Fibroblast of villous mesenchyme (primary cell): ENCODE data around the gene IGSF9B. TPM values are rescaled to one million over a fixed set of nuclear protein-coding genes. Genes with fewer than 3 reads are reported as not detected.

Source experiments
- DNase-seq: peaks from one replicate; pipeline ENCODE4 v3.0.0-alpha.2; 2010; ENCODE audit warnings: low read depth
- H3K4me3 ChIP-seq: 2 replicates; pipeline ENCODE4 v1.5.1; 2011; ENCODE audit warnings: low read depth, mild to moderate bottlenecking, low read length
- total RNA-seq: library from RNA; depleted of rRNA; stranded (reverse); fragments of >200 nt; gene quantifications from 2 replicates; pipeline ENCODE4 v1.2.3, GENCODE V29; 2012
- TF ChIP-seq, protein P1 (sequence below): IDR thresholded peaks from 2 replicates; pipeline ENCODE4 v1.5.1; 2012; ENCODE audit warnings: low read depth, mild to moderate bottlenecking, low read length; ENCODE audit not compliant: insufficient read depth

IGSF9B gene
- total RNA-seq, 1 donor, result under 0.01 TPM

DNA sequence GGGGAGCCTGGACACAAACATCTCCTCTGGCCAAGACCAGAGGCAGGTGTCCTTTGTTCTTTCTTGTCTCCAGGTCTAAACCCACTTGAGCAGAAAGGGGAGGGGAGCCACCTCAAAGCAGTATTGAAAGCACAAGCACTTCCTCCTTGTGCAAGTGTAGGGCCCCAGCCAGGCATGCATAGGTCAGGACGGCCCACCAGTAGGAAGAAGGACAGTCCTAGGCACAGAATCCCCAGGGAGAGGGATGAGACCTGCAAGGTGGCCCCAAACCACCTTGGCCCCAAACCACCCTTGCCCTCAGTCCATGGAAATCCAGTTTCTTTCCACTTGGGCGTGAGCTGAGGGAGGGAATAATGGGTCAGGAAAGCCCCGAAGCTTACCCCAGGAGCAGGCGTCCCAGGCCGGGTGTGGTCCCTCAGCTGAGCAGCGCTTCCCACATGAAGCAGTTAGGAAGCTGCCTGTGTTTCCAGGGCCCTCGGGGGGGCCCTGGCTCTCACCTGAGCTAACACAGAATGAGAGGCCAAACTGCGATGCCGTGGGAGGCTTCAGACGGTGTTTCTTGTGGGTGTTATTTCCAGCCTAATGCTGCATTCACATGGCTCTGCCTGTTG, 20.4 kb upstream of the IGSF9B start:
- DNase-seq, result no peak
- no peak overlapping the region for H3K4me3 ChIP-seq
- TF ChIP-seq, protein P1, sequence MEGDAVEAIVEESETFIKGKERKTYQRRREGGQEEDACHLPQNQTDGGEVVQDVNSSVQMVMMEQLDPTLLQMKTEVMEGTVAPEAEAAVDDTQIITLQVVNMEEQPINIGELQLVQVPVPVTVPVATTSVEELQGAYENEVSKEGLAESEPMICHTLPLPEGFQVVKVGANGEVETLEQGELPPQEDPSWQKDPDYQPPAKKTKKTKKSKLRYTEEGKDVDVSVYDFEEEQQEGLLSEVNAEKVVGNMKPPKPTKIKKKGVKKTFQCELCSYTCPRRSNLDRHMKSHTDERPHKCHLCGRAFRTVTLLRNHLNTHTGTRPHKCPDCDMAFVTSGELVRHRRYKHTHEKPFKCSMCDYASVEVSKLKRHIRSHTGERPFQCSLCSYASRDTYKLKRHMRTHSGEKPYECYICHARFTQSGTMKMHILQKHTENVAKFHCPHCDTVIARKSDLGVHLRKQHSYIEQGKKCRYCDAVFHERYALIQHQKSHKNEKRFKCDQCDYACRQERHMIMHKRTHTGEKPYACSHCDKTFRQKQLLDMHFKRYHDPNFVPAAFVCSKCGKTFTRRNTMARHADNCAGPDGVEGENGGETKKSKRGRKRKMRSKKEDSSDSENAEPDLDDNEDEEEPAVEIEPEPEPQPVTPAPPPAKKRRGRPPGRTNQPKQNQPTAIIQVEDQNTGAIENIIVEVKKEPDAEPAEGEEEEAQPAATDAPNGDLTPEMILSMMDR, result no peak

DNA sequence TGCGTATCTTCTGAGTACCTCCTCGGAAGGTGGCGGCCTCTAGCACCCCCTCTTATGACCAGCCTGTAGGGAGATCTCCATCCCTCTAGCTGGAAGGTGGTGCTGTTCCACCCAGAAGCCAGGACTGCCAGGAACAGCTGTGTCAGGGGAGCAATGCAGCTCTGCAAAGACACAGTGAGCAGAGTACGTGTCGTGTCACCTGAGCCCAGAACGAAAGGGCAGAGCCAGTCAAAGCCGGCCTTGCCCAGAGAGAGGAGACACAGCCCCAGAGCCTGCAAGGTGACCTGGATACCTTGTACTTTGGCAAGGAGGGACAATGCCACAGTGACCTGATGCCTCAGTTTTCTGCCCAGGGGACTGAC, 18.7 kb upstream of the IGSF9B start:
- H3K4me3 ChIP-seq, result no peak overlapping the region
- TF ChIP-seq, protein P1, result no peak
- no peak for DNase-seq

DNA sequence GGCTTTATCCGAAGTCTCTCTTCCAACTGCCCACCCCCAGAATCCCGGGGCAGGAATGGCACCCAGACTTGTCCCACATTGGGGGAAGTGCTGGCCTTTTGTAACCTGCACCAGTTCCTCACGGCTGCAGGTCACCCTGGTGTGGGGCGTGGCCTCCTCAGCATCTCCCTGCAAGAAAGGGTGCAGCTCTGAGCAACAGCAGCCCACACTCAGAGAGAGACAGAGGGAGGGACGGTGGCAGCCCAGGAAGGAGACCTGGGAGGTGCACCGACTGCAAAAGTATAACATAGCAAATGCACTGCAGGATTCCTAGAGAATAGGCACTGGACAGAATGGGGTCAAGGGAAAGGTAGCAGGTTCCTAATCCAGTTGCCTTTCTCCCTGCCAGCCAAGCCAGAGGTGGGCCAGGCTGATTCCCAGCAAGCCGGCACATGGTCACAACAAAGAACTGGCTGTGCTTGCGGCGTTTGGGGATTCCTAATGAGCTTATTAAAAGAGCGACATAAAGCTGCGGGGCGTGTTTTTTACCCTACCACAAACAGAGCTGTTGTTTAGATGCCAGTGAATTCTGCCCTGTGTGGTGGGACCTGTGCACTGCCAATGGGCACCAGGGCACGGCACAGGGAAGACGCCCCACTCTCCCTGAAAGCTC, 18.2 kb upstream of the IGSF9B start:
- no peak overlapping the region for H3K4me3 ChIP-seq
- DNase-seq, result no peak
- TF ChIP-seq, protein P1, result no peak

DNA sequence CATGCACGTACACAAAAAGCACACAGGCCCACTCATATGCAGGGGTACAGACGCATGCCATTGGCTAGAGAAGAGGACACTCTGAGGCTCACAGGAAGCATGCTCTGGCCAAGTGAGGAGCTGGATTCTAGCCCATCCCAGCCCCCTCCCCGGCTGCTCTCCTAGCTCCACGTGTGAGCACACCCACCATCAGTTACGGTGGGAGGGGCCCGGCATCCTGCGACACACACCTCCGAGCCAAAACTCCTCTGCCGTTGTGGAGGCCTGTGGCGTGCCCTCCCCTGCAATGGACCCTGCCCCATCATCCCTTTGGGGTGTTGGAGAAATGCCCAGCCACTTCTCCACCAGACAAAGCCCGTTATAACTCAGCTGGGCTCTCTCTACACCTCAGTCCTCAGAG, 15.1 kb upstream of the IGSF9B start:
- TF ChIP-seq, protein P1, result no peak
- DNase-seq, result no peak
- no peak overlapping the region for H3K4me3 ChIP-seq

DNA sequence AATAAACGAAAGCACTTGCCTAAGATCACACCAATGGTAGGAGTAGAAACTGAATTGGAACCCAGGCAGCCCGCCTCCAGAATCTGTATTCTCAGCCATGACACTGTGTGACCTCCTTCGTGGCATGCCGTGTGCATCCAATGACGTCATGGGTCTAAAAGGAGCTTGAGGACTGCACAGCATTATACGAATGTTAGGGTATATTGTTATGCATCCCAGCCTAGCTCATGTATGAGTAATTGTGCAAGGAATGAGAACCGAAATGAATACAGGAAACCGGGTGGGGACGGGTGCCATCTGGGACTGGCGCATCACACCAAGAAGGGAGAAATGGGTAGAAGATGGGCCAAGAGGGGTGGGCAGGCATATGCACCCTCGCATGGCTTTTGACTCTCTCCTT, 12.3 kb upstream of the IGSF9B start:
- no peak for DNase-seq
- no peak overlapping the region for H3K4me3 ChIP-seq
- TF ChIP-seq, protein P1, result no peak

DNA sequence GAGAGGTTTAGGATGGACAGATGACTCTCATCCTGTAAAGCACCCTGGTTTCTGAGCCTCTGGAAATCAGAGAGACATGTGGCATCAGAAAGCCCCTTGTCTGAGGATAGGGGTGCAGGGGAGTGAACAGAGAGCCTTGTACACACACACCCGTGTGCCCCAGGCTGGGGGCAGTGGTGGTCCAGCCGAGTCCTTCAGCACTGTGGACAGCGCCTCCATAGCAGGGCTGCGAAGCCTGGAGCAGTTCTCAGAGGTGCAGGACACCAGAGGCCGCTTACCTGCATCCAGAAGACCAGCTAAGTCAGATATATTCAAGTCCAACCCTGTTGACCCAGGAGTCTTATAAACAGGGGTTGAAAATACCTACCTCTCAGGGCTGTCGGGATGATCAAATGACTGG, 11.5 kb upstream of the IGSF9B start:
- TF ChIP-seq, protein P1, result no peak
- no peak overlapping the region for H3K4me3 ChIP-seq
- no peak for DNase-seq

DNA sequence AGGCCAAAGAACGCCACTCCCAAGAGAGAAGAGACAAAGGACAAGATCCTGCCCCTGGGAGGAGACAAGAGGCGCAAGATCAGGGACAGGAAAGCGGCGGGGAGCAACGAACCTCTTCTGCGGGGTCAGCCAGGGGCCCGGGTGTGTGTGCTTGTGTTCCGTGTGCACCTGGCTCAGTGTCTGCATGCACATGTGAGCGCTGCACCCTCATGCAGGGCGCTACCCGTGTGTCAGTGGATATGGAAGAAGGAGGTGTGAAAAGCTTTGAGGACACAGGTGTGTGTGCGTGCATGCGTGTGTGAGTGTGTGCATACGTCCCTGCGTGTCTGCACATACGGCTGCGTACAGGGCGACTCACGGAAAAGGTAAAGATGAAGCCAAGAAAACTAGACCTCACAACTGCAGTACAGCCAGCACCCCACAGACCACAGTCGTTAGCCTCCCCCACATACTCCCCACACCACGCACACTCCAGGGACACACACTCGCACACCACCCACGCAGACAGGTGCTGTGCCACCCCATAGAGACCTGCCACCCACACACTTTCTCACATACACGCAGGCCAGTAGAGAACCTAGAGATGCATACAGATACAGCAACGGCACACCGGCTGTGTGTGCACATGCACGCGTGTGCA, 11.0 kb upstream of the IGSF9B start:
- DNase-seq, result no peak
- TF ChIP-seq, protein P1, result no peak
- H3K4me3 ChIP-seq, result no peak overlapping the region
